ENCODE results near the gene PRR14.

- TF ChIP-seq CTCF (IDR thresholded peaks at IDR 0.05) = no peak
- no peak for TF ChIP-seq POLR2A (IDR thresholded peaks at IDR 0.05)
Observed at GRCh38 chr16:30659507-30660423, 9.0 kb downstream of the PRR14 start.

Data from uterus (tissue), 2 donors.